Activated B cell treated with CpG ODN at 0.5 μM for 24 hours (primary cell): ENCODE results near the gene UBQLN2. TPM values are rescaled to one million over a fixed set of nuclear protein-coding genes. Genes with fewer than 3 reads are reported as not detected.

Source experiments
- ATAC-seq: fragments of 200-7000 bp; cut with Tn5 transposase; one replicate; pipeline ENCODE4 v1.10.0; 2021; ENCODE audit warnings: low read depth, mild to moderate bottlenecking, moderate library complexity
- CTCF ChIA-PET: fragments of 350-600 bp; sonication (Branson Sonifier 250); formaldehyde crosslinking; loops from one replicate; lab custom pipeline; 2021; ENCODE audit warnings: antibody characterized with exemption; lab: Charles Lee
- POLR2A ChIA-PET: fragments of 350-600 bp; sonication (Branson Sonifier 250); formaldehyde crosslinking; loops from one replicate; lab custom pipeline; 2021; ENCODE audit warnings: antibody characterized with exemption; lab: Charles Lee
- DNase-seq: peaks from one replicate; pipeline ENCODE4 v3.0.0; 2022
- H3K27ac Mint-ChIP-seq: one replicate; pipeline ENCODE4 v1.8.0; 2020; ENCODE audit warnings: mixed read lengths
- H3K27me3 Mint-ChIP-seq: one replicate; pipeline ENCODE4 v1.8.0; 2021; ENCODE audit warnings: mixed read lengths
- H3K36me3 Mint-ChIP-seq: one replicate; pipeline ENCODE4 v1.8.0; 2021; ENCODE audit warnings: low read depth, mixed read lengths
- H3K4me1 Mint-ChIP-seq: one replicate; pipeline ENCODE4 v1.8.0; 2021; ENCODE audit warnings: mixed read lengths
- H3K4me3 Mint-ChIP-seq: one replicate; pipeline ENCODE4 v1.8.0; 2020; ENCODE audit warnings: mild to moderate bottlenecking, mixed read lengths
- H3K9me3 Mint-ChIP-seq: one replicate; pipeline ENCODE4 v1.8.0; 2020; ENCODE audit warnings: mixed read lengths
- intact Hi-C: fragments of 100-400 bp; cut with micrococcal nuclease; formaldehyde crosslinking; loops from one replicate; pipeline ENCODE4 v1.15.1; 2024
- total RNA-seq: library from RNA; stranded (reverse); gene quantifications from 2 replicates; pipeline ENCODE4 v1.2.3, GENCODE V29; 2022
- TF ChIP-seq, protein P1 (sequence below): fragments of 200-600 bp; IDR thresholded peaks from one replicate; pipeline ENCODE4 v1.8.0; 2022; ENCODE audit warnings: antibody characterized with exemption, mild to moderate bottlenecking

Gene UBQLN2
- total RNA-seq, 1 donor from 2014 or later = 26.6 TPM

DNA sequence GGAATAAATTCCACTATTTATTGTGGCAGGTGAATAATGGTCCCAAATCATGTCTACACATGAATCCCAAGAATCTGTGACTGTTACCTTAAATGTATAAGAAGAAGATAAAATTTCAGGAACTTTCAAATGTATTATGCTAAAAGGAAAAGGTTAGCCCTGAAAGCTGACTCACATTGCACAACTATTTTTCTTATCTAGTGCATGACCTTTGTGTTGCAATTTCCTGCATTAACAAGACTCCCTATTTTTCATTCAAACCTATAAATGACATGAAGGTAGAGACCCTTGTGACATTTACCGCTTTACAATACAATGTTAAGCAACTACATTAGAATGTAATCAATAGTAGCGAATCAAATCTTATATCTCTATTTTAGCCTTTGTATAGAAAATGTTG lies 36.7 kb downstream of the UBQLN2 start:
- intact Hi-C loops = no loop called here
- ATAC-seq (no peak), DNase-seq (no peak)
- POLR2A ChIA-PET = no interaction called here
- Mint-ChIP-seq H3K27me3 (no peaks in the 10 kb centered on the region), H3K36me3 (peaks cover 30% of the 10 kb centered on the region), H3K27ac (no peak overlapping the region), H3K4me3 (no peak overlapping the region), H3K9me3 (peaks cover 7% of the 10 kb centered on the region), H3K4me1 (peaks cover 12% of the 10 kb centered on the region)
- TF ChIP-seq, protein P1, sequence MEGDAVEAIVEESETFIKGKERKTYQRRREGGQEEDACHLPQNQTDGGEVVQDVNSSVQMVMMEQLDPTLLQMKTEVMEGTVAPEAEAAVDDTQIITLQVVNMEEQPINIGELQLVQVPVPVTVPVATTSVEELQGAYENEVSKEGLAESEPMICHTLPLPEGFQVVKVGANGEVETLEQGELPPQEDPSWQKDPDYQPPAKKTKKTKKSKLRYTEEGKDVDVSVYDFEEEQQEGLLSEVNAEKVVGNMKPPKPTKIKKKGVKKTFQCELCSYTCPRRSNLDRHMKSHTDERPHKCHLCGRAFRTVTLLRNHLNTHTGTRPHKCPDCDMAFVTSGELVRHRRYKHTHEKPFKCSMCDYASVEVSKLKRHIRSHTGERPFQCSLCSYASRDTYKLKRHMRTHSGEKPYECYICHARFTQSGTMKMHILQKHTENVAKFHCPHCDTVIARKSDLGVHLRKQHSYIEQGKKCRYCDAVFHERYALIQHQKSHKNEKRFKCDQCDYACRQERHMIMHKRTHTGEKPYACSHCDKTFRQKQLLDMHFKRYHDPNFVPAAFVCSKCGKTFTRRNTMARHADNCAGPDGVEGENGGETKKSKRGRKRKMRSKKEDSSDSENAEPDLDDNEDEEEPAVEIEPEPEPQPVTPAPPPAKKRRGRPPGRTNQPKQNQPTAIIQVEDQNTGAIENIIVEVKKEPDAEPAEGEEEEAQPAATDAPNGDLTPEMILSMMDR = no peak
- CTCF ChIA-PET = no interaction called here

DNA sequence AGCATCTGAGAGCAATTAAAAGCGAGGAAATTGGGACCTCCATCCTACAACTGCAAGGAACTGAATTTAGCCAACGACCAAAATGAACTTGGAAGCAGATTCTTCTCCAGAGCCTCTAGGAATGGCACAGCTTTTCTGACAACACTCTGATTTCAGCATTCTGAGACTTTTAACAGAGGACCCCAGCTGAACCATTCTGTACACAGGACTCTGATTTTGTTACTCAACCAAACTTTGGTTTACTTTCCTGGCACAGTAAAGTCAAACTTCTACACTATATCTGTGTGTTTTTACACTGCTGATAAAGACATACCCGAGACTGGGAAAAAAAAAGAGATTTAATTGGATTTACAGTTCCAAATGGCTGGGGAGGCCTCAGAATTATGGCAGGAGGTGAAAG lies 37.6 kb downstream of the UBQLN2 start:
- ATAC-seq (no peak), DNase-seq (no peak)
- CTCF ChIA-PET = no interaction called here
- Mint-ChIP-seq H3K4me1 (peaks cover 3% of the 10 kb centered on the region), H3K27ac (no peak overlapping the region), H3K27me3 (no peaks in the 10 kb centered on the region), H3K4me3 (no peak overlapping the region), H3K9me3 (peaks cover 7% of the 10 kb centered on the region), H3K36me3 (peaks cover 23% of the 10 kb centered on the region)
- TF ChIP-seq, protein P1 = no peak
- POLR2A ChIA-PET = no interaction called here
- intact Hi-C loops = no loop called here

DNA sequence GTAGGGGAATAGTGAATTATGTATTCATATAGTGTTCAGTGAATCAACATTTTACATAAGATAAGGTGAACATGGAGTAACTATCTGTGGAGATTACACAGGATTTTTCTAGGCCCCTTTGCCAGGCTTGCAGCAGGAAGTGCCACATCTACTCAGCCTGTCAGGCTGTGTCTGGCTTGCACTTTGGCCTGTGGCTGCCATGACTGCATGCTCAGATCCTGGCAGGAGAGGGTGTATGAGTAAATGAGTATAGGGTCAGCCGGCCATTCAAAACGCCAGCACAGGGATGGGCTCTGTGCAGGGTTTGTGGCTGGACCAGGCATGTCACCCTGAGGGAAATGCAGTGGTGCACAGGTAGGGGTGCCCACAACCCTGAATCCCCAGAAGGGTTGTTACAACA lies 51.9 kb downstream of the UBQLN2 start:
- intact Hi-C loops = no loop called here
- POLR2A ChIA-PET = no interaction called here
- H3K27ac Mint-ChIP-seq = no peak overlapping the region
- H3K4me3 Mint-ChIP-seq = no peak overlapping the region
- ATAC-seq (no peak), DNase-seq (no peak)
- CTCF ChIA-PET = no interaction called here
- H3K9me3 Mint-ChIP-seq = peaks cover 2% of the 10 kb centered on the region
- H3K27me3 Mint-ChIP-seq = no peaks in the 10 kb centered on the region
- no peaks in the 10 kb centered on the region for H3K4me1 Mint-ChIP-seq
- TF ChIP-seq, protein P1 = no peak
- no peaks in the 10 kb centered on the region for H3K36me3 Mint-ChIP-seq

Other genes starting within 250 kb of the UBQLN2 start
- gene NBDY, start 165.6 kb downstream of the UBQLN2 start, total RNA-seq = 30.0 and 41.0 TPM in 2 replicates